ENCODE results near the gene MPV17.

GRCh38 chr2:27307287-27307544, 15.7 kb downstream of the MPV17 start:
- TF ChIP-seq CTCF (IDR thresholded peaks at IDR 0.05) (no peak), POLR2A (IDR thresholded peaks at IDR 0.05) (no peak)

All from uterus (tissue), 2 donors.